Parathyroid adenoma (tissue), 2 donors: Measurements from ENCODE around the gene INPP5B.
"Not testable (repeated sequence)": the region's sequence is repeated elsewhere in the genome, so short reads cannot be mapped to it uniquely, and the experiment has no call there.

Experiments
- H2AFZ ChIP-seq: fragments of 300-600 bp; sonication (generic); one replicate; pipeline ENCODE4 v1.7.0; 2017; ENCODE audit warnings: antibody characterized with exemption, mild to moderate bottlenecking
- H3K27ac ChIP-seq: fragments of 300-600 bp; sonication (generic); one replicate; pipeline ENCODE4 v1.7.0; 2017
- H3K27me3 ChIP-seq: fragments of 300-600 bp; sonication (generic); one replicate; pipeline ENCODE4 v1.7.0; 2017; ENCODE audit warnings: low read length; ENCODE audit not compliant: control insufficient read depth, insufficient read depth
- H3K36me3 ChIP-seq: fragments of 300-600 bp; sonication (generic); one replicate; pipeline ENCODE4 v1.7.0; 2017; ENCODE audit warnings: low read length; ENCODE audit not compliant: control insufficient read depth, insufficient read depth
- H3K4me1 ChIP-seq: fragments of 300-600 bp; sonication (generic); one replicate; pipeline ENCODE4 v1.7.0; 2017; ENCODE audit warnings: control low read depth
- H3K4me2 ChIP-seq: fragments of 300-600 bp; sonication (generic); one replicate; pipeline ENCODE4 v1.7.0; 2017; ENCODE audit warnings: low read length
- H3K4me3 ChIP-seq: fragments of 300-600 bp; sonication (generic); one replicate; pipeline ENCODE4 v1.7.0; 2017; ENCODE audit warnings: low read depth, low read length
- H3K79me2 ChIP-seq: fragments of 300-600 bp; sonication (generic); one replicate; pipeline ENCODE4 v1.7.0; 2017; ENCODE audit warnings: control low read depth
- H3K9ac ChIP-seq: fragments of 300-600 bp; sonication (generic); one replicate; pipeline ENCODE4 v1.7.0; 2017; ENCODE audit warnings: mild to moderate bottlenecking
- H3K9me3 ChIP-seq: fragments of 300-600 bp; sonication (generic); one replicate; pipeline ENCODE4 v1.7.0; 2017; ENCODE audit warnings: low read length; ENCODE audit not compliant: control insufficient read depth
- CTCF ChIP-seq: fragments of 300-600 bp; sonication (generic); IDR thresholded peaks from one replicate; pipeline ENCODE4 v1.7.0; 2017; ENCODE audit warnings: antibody characterized with exemption, mild to moderate bottlenecking
- donor health status: primary hyperparathyroidism.

The INPP5B gene

GRCh38 chr1:37965301-37965700 is 18.4 kb upstream of the INPP5B start:
- TF ChIP-seq CTCF, result no peak
- H2AFZ ChIP-seq, result no peak overlapping the region

DNA sequence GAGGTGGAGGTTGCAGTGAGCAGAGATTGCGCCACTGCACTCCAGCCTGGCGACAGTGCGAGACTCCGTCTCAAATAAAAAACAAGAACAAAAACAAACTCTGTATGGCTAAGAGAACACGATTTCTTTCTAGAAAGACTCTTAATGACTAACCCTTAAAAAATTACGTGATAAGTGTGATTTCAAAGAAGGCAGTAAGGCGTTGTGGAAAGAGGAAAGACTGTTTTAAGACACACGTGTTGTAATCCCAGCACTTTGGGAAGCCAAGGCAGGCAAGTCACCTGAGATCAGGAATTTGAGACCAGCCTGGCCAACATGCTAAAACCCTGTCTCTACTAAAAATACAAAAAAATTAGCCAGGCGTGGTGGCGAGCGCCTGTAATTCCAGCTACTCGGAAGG is 17.3 kb upstream of the INPP5B start:
- H3K79me2 ChIP-seq, H3K4me2 ChIP-seq, H2AFZ ChIP-seq, H3K27ac ChIP-seq, H3K9me3 ChIP-seq, H3K27me3 ChIP-seq, H3K4me3 ChIP-seq, H3K4me1 ChIP-seq, H3K9ac ChIP-seq, H3K36me3 ChIP-seq: not testable (repeated sequence)

More at GRCh38 chr1:37965301-37965700, 18.4 kb upstream of the INPP5B start:
- Histone ChIP-seq H3K36me3 (no peaks in the 10 kb centered on the region), H3K4me1 (no peaks in the 10 kb centered on the region), H3K79me2 (no peaks in the 10 kb centered on the region), H3K4me3 (no peak overlapping the region), H3K9me3 (no peaks in the 10 kb centered on the region), H3K9ac (no peak overlapping the region), H3K27ac (no peak overlapping the region), H3K27me3 (no peaks in the 10 kb centered on the region), H3K4me2 (no peak overlapping the region)

DNA sequence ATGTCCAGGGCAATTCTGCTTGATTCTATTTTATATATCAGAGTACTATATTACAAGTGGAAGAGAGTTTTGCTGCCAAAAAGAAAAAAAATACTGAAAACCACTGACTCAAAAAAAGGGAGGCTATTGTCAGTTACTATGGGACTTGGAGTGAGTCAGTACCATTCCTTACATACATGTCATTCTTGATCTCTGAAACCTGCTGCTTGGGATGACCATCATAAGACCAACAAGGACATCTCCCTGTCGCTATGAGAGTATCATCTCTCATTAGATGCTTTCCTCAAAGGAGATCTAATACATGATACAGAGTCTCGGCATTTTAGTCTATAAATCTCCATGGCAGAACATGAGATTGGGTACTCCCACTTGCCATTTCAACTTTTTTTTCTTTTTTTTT is 11.8 kb upstream of the INPP5B start:
- Histone ChIP-seq H3K4me1 (no peaks in the 10 kb centered on the region), H3K9ac (no peak overlapping the region), H3K9me3 (no peaks in the 10 kb centered on the region), H3K27ac (no peak overlapping the region), H3K79me2 (no peaks in the 10 kb centered on the region), H2AFZ (no peak overlapping the region), H3K36me3 (no peaks in the 10 kb centered on the region), H3K27me3 (no peaks in the 10 kb centered on the region), H3K4me2 (no peak overlapping the region), H3K4me3 (no peak overlapping the region)
- no peak for TF ChIP-seq CTCF

DNA sequence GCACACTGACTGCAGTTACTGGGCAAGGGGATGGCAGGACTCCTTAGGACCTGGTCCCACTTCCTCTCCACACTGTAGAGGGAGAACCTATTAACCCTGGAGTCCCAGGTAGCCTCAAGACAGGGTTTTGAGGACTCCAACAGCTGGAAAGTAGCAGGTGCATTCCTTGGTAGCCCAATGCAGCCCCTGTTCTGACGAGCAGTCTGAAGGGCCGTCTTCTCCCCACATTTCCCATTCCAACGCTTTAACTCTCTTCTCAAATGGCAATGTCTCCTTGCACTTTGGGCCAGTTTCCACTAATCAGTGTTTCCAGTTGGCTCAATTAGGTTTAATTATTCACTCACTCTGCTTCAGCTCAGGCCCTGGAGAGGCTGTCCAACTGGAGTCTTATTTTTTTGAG is 8.8 kb upstream of the INPP5B start:
- TF ChIP-seq CTCF, result no peak
- no peaks in the 10 kb centered on the region for H3K36me3 ChIP-seq
- no peak overlapping the region for H3K4me3 ChIP-seq
- H3K4me2 ChIP-seq, result no peak overlapping the region
- no peak overlapping the region for H3K27ac ChIP-seq
- no peaks in the 10 kb centered on the region for H3K9me3 ChIP-seq
- H3K4me1 ChIP-seq, result no peaks in the 10 kb centered on the region
- H3K79me2 ChIP-seq, result no peaks in the 10 kb centered on the region
- no peaks in the 10 kb centered on the region for H3K27me3 ChIP-seq
- H3K9ac ChIP-seq, result no peak overlapping the region
- H2AFZ ChIP-seq, result no peak overlapping the region

GRCh38 chr1:37954316-37954971 is 7.6 kb upstream of the INPP5B start:
- H3K4me3 ChIP-seq, result no peak overlapping the region
- H3K79me2 ChIP-seq, result no peaks in the 10 kb centered on the region
- no peaks in the 10 kb centered on the region for H3K4me1 ChIP-seq
- no peak for TF ChIP-seq CTCF
- H3K27ac ChIP-seq, result no peak overlapping the region
- H3K9ac ChIP-seq, result no peak overlapping the region
- H3K36me3 ChIP-seq, result no peaks in the 10 kb centered on the region
- H2AFZ ChIP-seq, result no peak overlapping the region
- no peaks in the 10 kb centered on the region for H3K9me3 ChIP-seq
- no peaks in the 10 kb centered on the region for H3K27me3 ChIP-seq
- no peak overlapping the region for H3K4me2 ChIP-seq
